HepG2 (cell line): ENCODE measurements around the gene C9orf43. TPM values are rescaled to one million over a fixed set of nuclear protein-coding genes. Genes with fewer than 3 reads are reported as not detected.

ENCODE experiments used
- ELF1 ChIP-seq: sonication (generic); formaldehyde crosslinking; IDR thresholded peaks from 2 replicates; pipeline ENCODE4 v1.4.0; 2020; ENCODE audit warnings: missing genetic modification reagents
- ETV6 ChIP-seq: sonication (generic); formaldehyde crosslinking; conservative IDR thresholded peaks from 2 replicates; pipeline ENCODE4 v1.4.0; 2020; ENCODE audit warnings: missing genetic modification reagents
- FOXJ3 ChIP-seq: sonication (generic); formaldehyde crosslinking; IDR thresholded peaks from 2 replicates; pipeline ENCODE4 v1.4.0; 2020; ENCODE audit warnings: missing genetic modification reagents, mild to moderate bottlenecking, borderline replicate concordance
- GLI4 ChIP-seq: sonication (generic); formaldehyde crosslinking; IDR thresholded peaks from 2 replicates; pipeline ENCODE4 v1.5.1; 2020; ENCODE audit warnings: missing genetic modification reagents, mild to moderate bottlenecking, moderate library complexity, borderline replicate concordance
- GMEB1 ChIP-seq: sonication (generic); formaldehyde crosslinking; IDR thresholded peaks from 2 replicates; pipeline ENCODE4 v1.5.1; 2020; ENCODE audit warnings: missing genetic modification reagents, mild to moderate bottlenecking, borderline replicate concordance
- MATR3 ChIP-seq: sonication (generic); formaldehyde crosslinking; IDR thresholded peaks from 2 replicates; pipeline ENCODE4 v1.4.0; 2020; ENCODE audit warnings: missing genetic modification reagents
- MIER3 ChIP-seq: IDR thresholded peaks from 2 replicates; pipeline ENCODE4 v1.6.1; 2016; ENCODE audit warnings: missing compliant biosample characterization, borderline replicate concordance
- MTA1 ChIP-seq: sonication (generic); formaldehyde crosslinking; IDR thresholded peaks from 2 replicates; pipeline ENCODE4 v1.4.0; 2020; ENCODE audit warnings: missing genetic modification reagents, mild to moderate bottlenecking, borderline replicate concordance
- NFIB ChIP-seq: sonication (generic); formaldehyde crosslinking; IDR thresholded peaks from 2 replicates; pipeline ENCODE4 v1.9.0; 2021; ENCODE audit warnings: missing genetic modification reagents, mild to moderate bottlenecking, borderline replicate concordance
- PHF5A ChIP-seq: IDR thresholded peaks from one replicate; pipeline ENCODE4 v1.6.1; 2018; ENCODE audit warnings: low read depth, missing genetic modification reagents; ENCODE audit not compliant: unreplicated experiment
- SAP130 ChIP-seq: IDR thresholded peaks from 2 replicates; pipeline ENCODE4 v1.6.1; 2016; ENCODE audit warnings: low read depth
- TBX3 ChIP-seq: fragments of 450-650 bp; IDR thresholded peaks from 2 replicates; pipeline ENCODE4 v1.6.1; 2017; ENCODE audit warnings: antibody characterized with exemption, mild to moderate bottlenecking, inconsistent platforms, borderline replicate concordance
- ZNF235 ChIP-seq: sonication (generic); formaldehyde crosslinking; IDR thresholded peaks from 2 replicates; pipeline ENCODE4 v1.8.1; 2023; ENCODE audit warnings: mild to moderate bottlenecking, missing genetic modification reagents, borderline replicate concordance
- ZNF3 ChIP-seq: IDR thresholded peaks from 2 replicates; pipeline ENCODE4 v1.7.0; 2017; ENCODE audit warnings: inconsistent platforms
- ZNF451 ChIP-seq: sonication (generic); formaldehyde crosslinking; IDR thresholded peaks from 2 replicates; pipeline ENCODE4 v1.5.0; 2020; ENCODE audit warnings: mild to moderate bottlenecking, missing genetic modification reagents
- ZNF577 ChIP-seq: sonication (generic); formaldehyde crosslinking; IDR thresholded peaks from 2 replicates; pipeline ENCODE4 v1.4.0; 2020; ENCODE audit warnings: mild to moderate bottlenecking, low read depth, missing genetic modification reagents, borderline replicate concordance
- ZNF589 ChIP-seq: sonication (generic); formaldehyde crosslinking; conservative IDR thresholded peaks from 2 replicates; pipeline ENCODE4 v1.8.0; 2022; ENCODE audit warnings: mild to moderate bottlenecking, moderate library complexity, missing genetic modification reagents
- ZNF780A ChIP-seq: sonication (generic); formaldehyde crosslinking; IDR thresholded peaks from 2 replicates; pipeline ENCODE4 v1.8.0; 2022; ENCODE audit warnings: mild to moderate bottlenecking, missing genetic modification reagents, moderate library complexity
- ZSCAN20 ChIP-seq: sonication (generic); formaldehyde crosslinking; IDR thresholded peaks from 2 replicates; pipeline ENCODE4 v1.4.0; 2020; ENCODE audit warnings: missing genetic modification reagents, mild to moderate bottlenecking, borderline replicate concordance
- polyA plus RNA-seq, 8 experiments: library from polyadenylated mRNA; depleted of rRNA in 3 of 8; stranded (reverse) in 7 of 8; unstranded in 1 of 8; fragments of >200 nt; fragmentation: Illumina TruSeq in 4 of 8; extraction: Trizol in 4 of 8; gene quantifications; 2 replicates each; pipeline versions ENCODE4 v1.2.1 to v1.2.3, GENCODE V29; 2011 to 2016; ENCODE audit warnings: low read depth in 4 of 8, missing spikeins in 1 of 8, mixed read lengths in 1 of 8; ENCODE audit not compliant: insufficient read depth in 1 of 8
- total RNA-seq, 5 experiments: library from RNA; depleted of rRNA; stranded (reverse); fragments of >200 nt; fragmentation: Illumina TruSeq; extraction: Trizol; gene quantifications; 2 replicates each; pipeline ENCODE4 v1.2.3, GENCODE V29; 2016; ENCODE audit warnings: low read depth in 1 of 5
- TF ChIP-seq, protein P1 (sequence below): IDR thresholded peaks from 2 replicates; pipeline ENCODE4 v1.6.1; 2016; ENCODE audit warnings: missing compliant biosample characterization, missing genetic modification reagents, borderline replicate concordance
- TF ChIP-seq, protein P2 (sequence below): sonication (generic); formaldehyde crosslinking; IDR thresholded peaks from 2 replicates; pipeline ENCODE4 v1.4.0; 2020; ENCODE audit warnings: mild to moderate bottlenecking, low read depth, missing genetic modification reagents
- TF ChIP-seq, protein P3 (sequence below): sonication (generic); formaldehyde crosslinking; IDR thresholded peaks from 2 replicates; pipeline ENCODE4 v1.8.1; 2023; ENCODE audit warnings: mild to moderate bottlenecking, moderate library complexity, missing genetic modification reagents

The C9orf43 gene
- total and polyA plus RNA-seq, 2 of the 13 experiments (the other 11 are each of a cell fraction or from before 2014, with no cell fraction given) = 0.24 to 0.31 TPM

DNA sequence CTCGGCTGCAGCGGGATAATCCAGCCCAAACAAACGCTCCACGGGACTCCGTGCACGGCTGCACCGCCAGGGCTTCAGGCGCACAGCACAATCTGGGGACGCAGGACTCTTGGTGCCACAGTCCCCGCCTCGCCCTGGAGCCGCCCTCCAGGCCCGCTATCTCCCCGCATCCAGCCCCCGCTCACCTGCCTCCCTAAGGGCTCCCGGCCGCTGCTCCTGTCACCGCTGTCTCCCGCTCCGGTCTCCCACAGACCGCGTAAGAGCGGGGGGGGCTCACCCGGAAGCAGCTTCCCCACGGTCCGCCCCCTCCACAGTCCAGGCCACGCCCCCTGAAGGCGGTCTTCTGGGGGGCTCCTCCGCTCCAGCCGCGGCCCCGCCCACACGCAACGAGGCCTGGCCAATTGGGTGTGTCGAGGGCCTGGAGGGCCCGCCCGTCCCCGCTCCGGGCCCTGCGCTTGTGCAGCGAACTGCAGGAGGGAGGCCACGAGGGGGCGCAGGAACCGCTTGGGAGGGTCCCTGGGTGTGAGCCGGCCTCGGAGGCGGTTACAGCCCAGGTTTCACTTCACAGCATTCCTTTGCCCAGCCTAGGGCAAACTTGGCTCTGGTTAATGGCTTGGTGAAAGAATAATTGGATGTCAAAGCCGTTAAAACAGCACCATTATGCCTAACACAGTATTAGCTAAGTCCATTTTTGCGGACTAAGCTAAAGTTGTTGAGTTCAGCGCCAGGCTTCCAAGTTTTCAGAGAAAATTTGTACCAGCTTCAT is 9.3 kb upstream of the C9orf43 start, which contains the start of gene ALAD (continued):
- TF ChIP-seq, protein P1, sequence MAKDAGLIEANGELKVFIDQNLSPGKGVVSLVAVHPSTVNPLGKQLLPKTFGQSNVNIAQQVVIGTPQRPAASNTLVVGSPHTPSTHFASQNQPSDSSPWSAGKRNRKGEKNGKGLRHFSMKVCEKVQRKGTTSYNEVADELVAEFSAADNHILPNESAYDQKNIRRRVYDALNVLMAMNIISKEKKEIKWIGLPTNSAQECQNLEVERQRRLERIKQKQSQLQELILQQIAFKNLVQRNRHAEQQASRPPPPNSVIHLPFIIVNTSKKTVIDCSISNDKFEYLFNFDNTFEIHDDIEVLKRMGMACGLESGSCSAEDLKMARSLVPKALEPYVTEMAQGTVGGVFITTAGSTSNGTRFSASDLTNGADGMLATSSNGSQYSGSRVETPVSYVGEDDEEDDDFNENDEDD = peak; percentile 36; the same call in 1 of the 2 replicates
- no peak for TF ChIP-seq ZNF3 (CRISPR knock-in tag)
- 0 out of 2 replicates have a peak, but pooled peaks have one; percentile 58 for TF ChIP-seq MTA1 (CRISPR knock-in tag)
- TF ChIP-seq MIER3 = peak; percentile 87; the same call in 1 of the 2 replicates
- peak; percentile 51; the same call in 1 of the 2 replicates for TF ChIP-seq FOXJ3 (CRISPR knock-in tag)
- TF ChIP-seq, protein P2, sequence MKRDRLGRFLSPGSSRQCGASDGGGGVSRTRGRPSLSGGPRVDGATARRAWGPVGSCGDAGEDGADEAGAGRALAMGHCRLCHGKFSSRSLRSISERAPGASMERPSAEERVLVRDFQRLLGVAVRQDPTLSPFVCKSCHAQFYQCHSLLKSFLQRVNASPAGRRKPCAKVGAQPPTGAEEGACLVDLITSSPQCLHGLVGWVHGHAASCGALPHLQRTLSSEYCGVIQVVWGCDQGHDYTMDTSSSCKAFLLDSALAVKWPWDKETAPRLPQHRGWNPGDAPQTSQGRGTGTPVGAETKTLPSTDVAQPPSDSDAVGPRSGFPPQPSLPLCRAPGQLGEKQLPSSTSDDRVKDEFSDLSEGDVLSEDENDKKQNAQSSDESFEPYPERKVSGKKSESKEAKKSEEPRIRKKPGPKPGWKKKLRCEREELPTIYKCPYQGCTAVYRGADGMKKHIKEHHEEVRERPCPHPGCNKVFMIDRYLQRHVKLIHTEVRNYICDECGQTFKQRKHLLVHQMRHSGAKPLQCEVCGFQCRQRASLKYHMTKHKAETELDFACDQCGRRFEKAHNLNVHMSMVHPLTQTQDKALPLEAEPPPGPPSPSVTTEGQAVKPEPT (CRISPR knock-in tag) = no peak
- peak; percentile 76 for TF ChIP-seq PHF5A
- peak; percentile 31; the same call in 1 of the 2 replicates for TF ChIP-seq ZNF235 (CRISPR knock-in tag)
- peak; percentile 97 for TF ChIP-seq ELF1 (CRISPR knock-in tag)
- TF ChIP-seq ZNF589 (CRISPR knock-in tag) = no peak; the same call in 1 of the 2 replicates
- no peak for TF ChIP-seq GLI4
- 0 out of 2 replicates have a peak, but pooled peaks have one; percentile 37 for TF ChIP-seq ZNF451 (CRISPR knock-in tag)
- TF ChIP-seq, protein P3, sequence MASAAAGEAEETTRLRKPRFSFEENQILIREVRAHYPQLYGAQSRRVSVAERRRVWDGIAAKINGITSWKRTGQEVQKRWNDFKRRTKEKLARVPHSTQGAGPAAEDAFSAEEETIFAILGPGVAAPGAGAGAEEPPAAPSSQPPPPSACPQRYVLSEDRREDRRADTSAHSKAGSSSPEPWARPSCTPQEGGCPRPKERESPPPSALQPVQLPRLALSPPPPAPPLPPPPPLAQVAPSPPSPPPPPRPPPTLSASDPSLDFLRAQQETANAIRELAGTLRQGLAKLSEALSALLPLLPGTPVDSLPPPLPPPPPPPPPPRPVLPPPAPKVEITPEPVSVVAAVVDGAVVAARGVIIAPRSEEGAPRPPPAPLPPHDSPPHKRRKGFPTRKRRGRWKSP (CRISPR knock-in tag) = peak; percentile 63; the same call in 1 of the 2 replicates
- no peak for TF ChIP-seq ETV6 (CRISPR knock-in tag)
- TF ChIP-seq SAP130 = peak; percentile 96
- TF ChIP-seq ZNF780A (CRISPR knock-in tag) = no peak
- TF ChIP-seq TBX3 = no peak
- peak; percentile 46; the same call in 1 of the 2 replicates for TF ChIP-seq ZSCAN20
- peak; percentile 74 for TF ChIP-seq GMEB1
- no peak for TF ChIP-seq ZNF577
- no peak for TF ChIP-seq NFIB (CRISPR knock-in tag)
- no peak for TF ChIP-seq MATR3
